RPMI8226 (cell line): Measurements from ENCODE around the gene TEX54.
"Not testable (repeated sequence)": the region's sequence is repeated elsewhere in the genome, so short reads cannot be mapped to it uniquely, and the experiment has no call there.

ENCODE experiments used
- DNase-seq: peaks from one replicate; pipeline ENCODE4 v3.0.0-alpha.2; 2015

TEX54 gene

DNA sequence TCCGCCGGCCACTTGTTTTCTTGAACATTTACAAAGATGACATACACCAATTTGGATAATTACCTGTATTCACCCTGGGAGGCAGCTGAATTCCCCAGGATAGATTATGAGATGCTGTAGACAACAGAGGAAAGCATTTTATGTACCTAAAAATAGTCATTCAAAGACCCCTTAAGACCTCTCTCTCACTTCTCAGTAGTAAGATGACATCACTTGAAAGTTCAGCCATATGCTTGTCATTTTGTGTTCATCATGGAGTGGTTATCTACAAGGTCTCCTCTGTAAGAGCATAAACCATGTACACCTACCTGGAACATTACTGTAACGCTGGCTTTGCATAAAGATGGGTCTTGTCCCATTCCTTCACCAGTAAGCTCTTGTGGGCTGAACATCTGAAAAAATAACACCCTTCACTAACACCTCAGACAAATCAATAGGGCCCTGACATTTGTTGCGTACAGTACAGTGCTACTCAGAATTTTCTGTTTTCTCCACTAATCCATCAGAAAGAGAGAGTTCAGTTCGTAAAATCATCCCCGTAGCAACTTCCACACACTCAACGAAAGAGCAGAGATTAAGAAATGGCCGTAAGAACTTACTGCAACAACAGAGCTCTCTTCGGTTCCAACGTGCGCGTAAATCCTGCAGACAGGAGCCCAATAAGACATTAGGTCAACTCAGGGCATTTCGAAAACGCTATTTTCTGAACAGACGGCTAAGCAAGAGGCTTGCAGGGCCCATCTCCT, 22.4 kb upstream of the TEX54 start:
- peak; percentile 14 for DNase-seq

- peak; percentile 32 for DNase-seq
Measured at GRCh38 chr11:62854013-62854824, 21.6 kb upstream of the TEX54 start.

DNA sequence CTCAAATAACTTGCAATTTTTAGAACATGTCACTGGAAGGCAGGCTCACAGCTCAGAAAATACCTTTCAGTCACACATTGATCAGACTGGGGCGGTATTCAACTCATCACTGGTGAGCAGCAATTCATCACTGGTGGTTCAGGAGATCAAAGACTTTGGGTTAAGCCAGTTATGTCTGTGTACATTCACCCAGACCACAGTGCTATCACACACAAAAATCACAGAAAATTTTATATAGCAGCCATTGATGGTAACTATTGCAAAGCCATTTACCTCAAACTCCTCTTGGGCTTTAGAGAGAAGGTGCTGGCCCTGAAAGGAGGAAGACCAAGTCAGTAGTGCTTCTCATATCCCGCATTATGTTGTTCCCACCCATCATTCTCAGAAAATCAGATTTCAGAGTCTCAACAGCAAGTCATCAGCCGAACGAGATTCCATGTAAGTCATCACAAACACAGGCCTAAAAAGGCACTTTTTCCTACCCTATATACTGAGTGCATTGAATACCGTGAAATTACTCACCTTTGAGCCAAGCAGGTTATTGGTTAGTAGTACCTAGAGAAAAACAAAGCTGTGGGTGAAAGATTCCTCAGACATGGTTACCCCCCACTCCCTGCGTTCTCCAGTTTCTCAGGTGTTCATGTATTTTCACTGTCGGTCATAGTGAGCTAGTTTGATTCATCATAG, 20.8 kb upstream of the TEX54 start:
- DNase-seq, result peak; percentile 9

- DNase-seq, result no peak
Measured at GRCh38 chr11:62852523-62853188, 20.0 kb upstream of the TEX54 start.

DNA sequence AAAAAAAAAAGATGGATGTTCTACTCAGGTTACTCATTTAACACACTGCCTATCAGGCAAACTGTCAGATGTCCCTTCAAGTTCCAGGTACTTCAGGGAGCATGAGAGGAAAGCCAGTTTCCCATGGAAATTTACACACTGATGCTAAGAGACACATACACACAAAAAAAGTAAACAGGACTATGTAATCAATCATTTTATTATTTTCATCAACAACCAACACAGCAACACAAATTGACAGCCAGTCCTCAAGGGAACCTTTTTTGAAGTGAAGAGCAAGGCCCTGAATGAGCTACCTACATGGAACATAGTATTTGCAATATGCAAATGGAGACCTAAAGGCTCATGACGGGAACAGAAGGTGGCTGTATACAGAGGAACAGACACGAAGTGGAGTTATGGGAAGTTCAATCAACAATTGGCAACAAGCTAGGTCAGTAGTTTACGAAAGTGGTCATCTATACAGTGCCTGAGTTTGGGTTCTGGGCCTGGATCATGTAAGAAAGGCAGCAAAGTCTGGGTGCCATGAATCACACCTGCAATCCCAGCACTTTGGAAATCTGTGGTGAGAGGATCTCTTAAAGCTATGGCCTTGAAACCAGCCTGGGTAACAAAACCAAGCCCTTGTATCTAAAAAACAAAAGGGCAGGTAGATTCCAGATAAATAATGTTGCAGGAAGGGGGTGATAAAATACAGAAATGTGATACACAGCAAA, 19.3 kb upstream of the TEX54 start:
- peak; percentile 25 for DNase-seq

GRCh38 chr11:62850911-62851806, 18.5 kb upstream of the TEX54 start:
- peak; percentile 61 for DNase-seq

DNA sequence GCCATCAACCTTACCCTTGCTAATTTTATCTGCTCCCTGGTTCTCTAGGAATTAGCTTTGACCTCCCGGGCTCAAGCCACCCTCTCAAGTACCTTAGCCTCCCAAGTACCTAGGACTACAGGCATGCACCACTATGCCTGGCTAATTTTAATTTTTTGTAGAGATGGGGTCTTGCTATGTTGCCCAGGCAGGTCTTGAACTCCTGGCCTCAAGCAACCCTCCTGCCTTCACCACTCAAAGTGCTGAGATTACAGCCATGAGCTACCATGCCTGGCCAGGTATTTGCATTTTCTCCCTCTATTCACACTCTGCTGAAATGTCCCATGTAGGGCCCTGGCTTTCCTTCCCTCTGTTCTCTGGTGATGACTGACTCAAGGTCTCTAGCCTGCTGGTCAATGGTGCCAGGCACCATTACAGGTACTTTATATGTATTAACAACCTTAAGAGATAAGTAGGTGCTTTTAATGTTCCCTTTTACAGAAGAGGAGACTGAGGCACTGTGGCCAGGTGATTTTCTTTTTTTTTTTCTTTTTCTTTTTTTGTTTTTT, 15.2 kb upstream of the TEX54 start:
- no peak for DNase-seq

DNA sequence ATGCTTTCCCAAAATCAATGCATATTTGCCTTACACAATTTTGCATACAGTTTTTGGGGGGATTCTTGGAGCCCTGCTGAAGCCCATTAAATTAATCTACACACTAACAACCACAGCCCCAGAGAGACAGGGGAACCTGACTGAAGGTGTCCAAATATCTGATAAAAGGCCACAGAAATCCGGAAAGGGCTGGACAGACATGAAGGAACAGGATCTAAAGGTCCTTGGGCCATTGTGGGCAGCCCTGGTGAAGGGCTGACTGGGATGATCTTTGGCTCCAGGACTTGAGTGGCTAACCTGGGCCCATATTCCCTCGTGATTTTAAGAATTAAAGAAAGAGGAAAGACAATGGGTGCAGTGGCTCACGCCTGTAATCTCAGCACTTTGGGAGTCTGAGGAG, 13.5 kb upstream of the TEX54 start:
- no peak for DNase-seq

GRCh38 chr11:62844154-62844553, 11.5 kb upstream of the TEX54 start:
- no peak for DNase-seq

DNA sequence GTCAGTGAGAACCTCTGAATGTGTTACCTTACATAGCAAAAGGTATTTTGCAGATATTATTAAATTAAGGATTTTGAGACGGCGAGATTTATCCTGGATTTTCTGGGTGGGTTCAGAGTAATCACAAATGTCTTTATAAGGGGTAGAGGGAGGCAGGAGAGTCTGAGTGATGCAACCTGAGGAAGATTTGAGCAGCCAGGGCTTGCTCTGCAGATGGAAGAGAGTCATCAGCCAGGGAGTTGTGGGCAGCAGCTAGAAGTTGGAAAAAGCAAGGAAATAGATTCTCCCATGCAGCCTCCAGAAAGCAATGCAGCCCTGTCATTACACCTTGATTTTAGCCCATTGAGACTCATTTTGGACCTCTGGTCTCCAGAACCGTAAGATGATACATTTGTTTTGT, 10.8 kb upstream of the TEX54 start:
- DNase-seq, result no peak

DNA sequence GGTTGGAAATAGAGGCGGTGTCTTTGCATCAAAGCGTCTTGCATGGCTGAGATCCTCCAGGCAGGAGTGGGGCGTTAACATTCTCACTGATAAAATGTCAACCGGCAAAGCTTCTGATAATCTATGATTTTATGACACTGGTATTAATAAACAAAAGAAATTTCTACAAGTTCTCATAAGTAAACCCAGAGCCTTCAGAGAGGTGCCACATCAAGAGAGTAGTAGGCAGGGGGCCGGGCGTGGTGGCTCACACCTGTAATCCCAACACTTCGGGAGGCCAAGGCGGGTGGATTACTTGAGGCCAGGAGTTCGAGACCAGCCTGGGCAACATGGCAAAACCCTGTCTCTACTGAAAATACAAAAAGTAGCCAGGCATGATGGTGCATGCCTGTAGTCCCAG, 10.2 kb upstream of the TEX54 start:
- not testable (repeated sequence) for DNase-seq

DNA sequence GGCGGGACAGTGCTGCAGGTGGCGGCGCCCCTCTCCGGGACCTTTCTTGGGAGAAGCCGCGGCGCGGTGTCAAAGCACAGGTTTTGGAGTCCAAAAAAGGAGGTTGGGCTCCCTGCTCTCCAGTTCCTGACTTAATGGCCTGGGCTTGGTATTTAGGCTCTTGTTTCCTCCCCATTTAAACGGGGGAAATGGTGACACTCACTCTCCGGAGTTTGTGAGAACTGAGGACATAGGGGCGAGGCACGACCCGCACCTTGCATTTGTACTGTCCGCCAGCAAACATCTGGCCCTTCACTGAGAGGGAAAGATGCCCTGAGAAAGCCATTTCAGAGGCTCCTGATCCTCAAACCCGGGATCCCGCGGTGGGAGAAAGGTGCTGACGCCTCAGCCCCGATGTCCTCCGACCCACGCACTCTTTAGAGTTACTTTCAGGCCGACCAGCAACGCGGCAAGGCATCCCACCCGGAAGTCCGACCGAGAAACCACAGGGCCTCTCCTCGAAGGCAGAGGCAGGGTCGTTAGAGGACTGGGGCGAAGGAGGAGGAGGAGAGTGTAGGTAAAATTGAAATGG, 9.6 kb upstream of the TEX54 start:
- DNase-seq, result peak; percentile 57

DNA sequence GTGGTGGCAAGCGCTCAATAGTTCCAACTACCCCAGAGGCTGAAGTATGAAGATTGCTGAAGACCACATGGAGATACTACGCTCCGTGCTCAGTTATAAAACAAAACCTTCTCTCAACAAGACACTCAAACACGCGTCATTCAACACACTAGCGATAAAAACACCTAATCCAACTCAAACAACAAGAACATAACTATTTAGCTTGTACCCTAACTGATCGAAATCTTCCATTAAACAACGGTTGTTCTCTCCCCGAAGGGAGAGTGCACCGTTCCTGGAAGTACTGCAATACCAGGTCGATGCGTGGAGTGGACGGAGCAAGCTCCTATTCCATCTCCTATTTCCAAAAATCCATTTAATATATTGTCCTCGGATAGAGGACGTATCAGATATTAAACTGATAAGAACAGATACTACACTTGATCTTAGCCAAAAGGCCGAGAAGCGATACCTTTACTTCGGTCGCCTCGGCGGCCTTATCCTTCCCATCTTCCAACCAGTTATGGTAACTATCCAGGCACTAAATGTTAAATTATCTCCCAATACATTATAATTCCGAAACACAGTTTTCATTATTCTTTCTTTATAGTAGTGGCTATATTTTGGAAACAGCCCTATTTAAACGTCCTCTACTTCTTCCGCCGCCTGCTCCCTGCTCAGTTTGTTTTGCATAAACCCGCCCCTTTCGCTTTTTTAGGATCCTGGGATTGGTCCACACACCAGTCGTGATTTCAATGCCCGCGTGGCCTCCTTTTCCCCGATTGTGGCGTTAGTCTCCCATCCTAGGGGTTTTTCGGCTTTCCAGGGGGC, 8.9 kb upstream of the TEX54 start:
- peak; percentile 95 for DNase-seq

- DNase-seq, result peak; percentile 74
Measured at GRCh38 chr11:62840721-62841360, 8.2 kb upstream of the TEX54 start.

- peak; percentile 98 for DNase-seq
Measured at GRCh38 chr11:62839050-62839945, 6.7 kb upstream of the TEX54 start, which contains the start of gene WDR74. Gene WDR74 (minus strand): TSS chr11:62839590. CDS start chr11:62839570, 20 bp downstream.

DNA sequence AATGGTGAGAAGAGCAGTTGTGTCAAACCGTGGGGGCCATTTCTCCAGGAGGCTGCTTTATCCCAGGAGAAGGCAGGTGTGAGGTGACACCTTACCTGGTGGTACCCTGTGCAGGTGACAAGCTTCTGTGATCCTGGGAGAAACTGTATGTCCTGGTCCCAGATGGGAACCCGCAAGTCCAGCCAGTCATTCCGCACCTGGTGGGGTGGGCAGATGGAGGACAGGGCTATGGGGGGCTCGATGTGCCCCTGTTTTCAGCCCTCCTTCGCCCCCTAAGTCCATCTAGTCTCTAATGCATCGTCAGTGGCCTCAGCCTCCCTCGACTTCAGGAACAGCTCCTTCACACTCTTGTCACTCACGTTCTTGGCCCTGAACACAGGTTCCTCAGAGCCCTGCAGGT, 2.7 kb upstream of the TEX54 start:
- DNase-seq, result no peak

DNA sequence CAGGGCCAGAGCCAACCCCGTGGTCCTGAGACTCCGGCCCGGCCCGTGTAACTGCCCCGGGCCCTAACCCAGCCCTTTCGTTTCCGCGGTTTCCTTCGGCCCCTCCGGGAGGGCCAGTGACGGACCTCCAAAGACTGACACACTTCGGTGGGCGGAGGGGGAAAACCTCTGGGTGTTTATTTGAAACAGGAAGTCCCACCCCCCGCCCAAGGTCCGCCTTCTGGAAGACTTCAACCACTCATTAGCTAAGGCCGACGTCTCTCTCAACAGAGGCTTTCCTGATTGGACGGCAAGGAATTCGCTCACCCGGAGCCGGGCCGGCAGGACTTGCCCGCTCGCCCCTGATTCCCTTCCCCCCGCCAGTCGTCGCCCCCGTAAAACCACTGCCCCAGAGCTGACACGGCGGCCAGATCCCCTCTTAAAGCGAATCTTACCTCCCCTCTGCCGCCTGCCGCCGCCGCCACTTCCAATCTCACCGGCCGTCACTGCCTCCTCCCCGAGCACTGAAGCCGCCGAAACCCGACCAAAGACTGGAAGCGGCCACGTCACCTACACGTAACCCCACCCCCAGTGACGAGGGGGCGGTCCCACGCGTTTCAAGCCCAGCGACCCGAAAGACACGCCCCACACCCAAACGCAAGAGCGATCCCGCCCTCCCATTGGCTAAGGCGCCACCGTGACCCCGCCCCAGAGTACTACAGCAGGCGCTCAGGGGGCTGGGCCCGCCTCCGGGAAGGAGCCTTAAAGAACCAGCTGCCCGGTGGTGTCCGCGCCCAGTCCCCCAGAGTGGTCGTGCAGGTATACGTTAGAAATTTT, 913 bp downstream of the TEX54 start, which contains the start of gene STX5:
Gene STX5 (minus strand): TSS at position 532 of the 816 bp plus-strand sequence. CDS start 808 bp downstream, outside the sequence.
- DNase-seq, result peak; percentile 100
